Psoas muscle (tissue), 8 donors: ENCODE measurements around the gene IGSF21. TPM values are rescaled to one million over a fixed set of nuclear protein-coding genes. Genes with fewer than 3 reads are reported as not detected.

Source experiments
- ATAC-seq, 4 donors: fragments of 200-7000 bp; cut with Tn5 transposase; one replicate each; pipeline ENCODE4 v1.9.1; 2020; ENCODE audit warnings: moderate library complexity in 3 of 4, mild to moderate bottlenecking in 2 of 4
- DNase-seq, 2 donors: peaks; one replicate each; pipeline ENCODE4 v3.0.0-alpha.2; 2020
- H3K27ac ChIP-seq: fragments of 200-600 bp; one replicate; pipeline ENCODE4 v1.8.0; 2022
- H3K27me3 ChIP-seq, 3 donors: fragments of 200-600 bp in 1 of 3; one replicate each; pipeline versions ENCODE4 v1.6.1 to v1.8.0; 2013 to 2022; ENCODE audit warnings: low read length in 2 of 3, mild to moderate bottlenecking in 2 of 3, moderate library complexity in 1 of 3; ENCODE audit not compliant: insufficient read depth in 3 of 3
- H3K36me3 ChIP-seq, 2 donors: fragments of 200-600 bp in 1 of 2; one replicate each; pipeline versions ENCODE4 v1.6.1 to v1.8.0; 2013 to 2022; ENCODE audit warnings: low read depth in 1 of 2, mild to moderate bottlenecking in 1 of 2, moderate library complexity in 1 of 2; ENCODE audit not compliant: insufficient read depth in 1 of 2
- H3K4me1 ChIP-seq: fragments of 200-600 bp; one replicate; pipeline ENCODE4 v1.8.0; 2022
- H3K4me3 ChIP-seq: fragments of 200-600 bp; one replicate; pipeline ENCODE4 v1.8.0; 2022; ENCODE audit warnings: mild to moderate bottlenecking
- H3K9me3 ChIP-seq: fragments of 200-600 bp; one replicate; pipeline ENCODE4 v1.8.0; 2022
- WGBS, 3 donors: extraction: QIAGEN DNeasy Blood & Tissue Kit; methylation state at CpG; one replicate each; pipeline versions ENCODE4 v1.1.6 to v1.1.7; 2013; 5-methylcytosine and 5-hydroxymethylcytosine counted together
- intact Hi-C, 2 donors: fragments of 100-400 bp; cut with DNase I; formaldehyde crosslinking; loops; one replicate each; pipeline versions ENCODE4 v1.11.0 to v1.14.2; 2022
- polyA plus RNA-seq, 3 donors: library from polyadenylated mRNA; stranded (reverse); fragments of 200-250 nt; gene quantifications; one replicate each; pipeline ENCODE4 v1.2.3, GENCODE V29; 2013
- total RNA-seq, 4 donors: library from RNA; stranded (reverse); fragmentation: NEBNext Ultra II Directional in 2 of 4; extraction: Animal tissue kit (Norgen Biotek cat#: 25700) in 2 of 4; gene quantifications; one replicate each; pipeline versions ENCODE4 v1.2.1 to v1.2.4, GENCODE V29; 2021 to 2023
- TF ChIP-seq, protein P1 (sequence below): fragments of 200-600 bp; IDR thresholded peaks from one replicate; pipeline ENCODE4 v1.8.0; 2022; ENCODE audit warnings: antibody characterized with exemption
- donor health status: healthy with polysubstance abuse.
- donor health status: DM: no; HTN: no; CAD: no; lungs with moderate emphysema.
- donor health status: Bipolar disorder and iron deficiency.
- donor health status: healthy.
- donor health status: DM: yes; HTN: yes; CAD: no.
- donor health status: DM: no; HTN: no; CAD: no.
- donor health status: DM: no; HTN: no; CAD: no.
- donor health status: DM: yes; HTN: yes; CAD: no.

Gene IGSF21
- total and polyA plus RNA-seq, 7 donors = 0.10 to 0.88 (median 0.42) TPM

DNA sequence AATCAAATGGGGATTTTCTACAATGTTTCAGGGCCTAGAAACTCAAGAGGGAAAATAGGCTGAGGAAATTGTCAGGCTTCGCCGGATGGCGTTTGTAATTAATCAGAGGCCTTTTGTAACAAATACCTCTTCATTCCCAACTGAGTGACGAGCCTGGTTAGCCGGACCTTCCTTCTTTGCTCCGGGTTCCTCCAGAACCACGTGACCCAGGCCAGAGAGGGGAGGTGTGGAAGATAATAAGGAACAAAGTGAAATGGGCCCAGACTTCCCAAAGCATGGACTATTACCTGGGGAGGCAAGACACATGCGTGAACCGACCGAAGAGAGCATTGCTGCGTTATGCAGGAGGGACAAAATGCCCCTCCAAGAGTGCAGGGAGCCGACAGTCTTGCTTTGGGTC lies 7.5 kb upstream of the IGSF21 start:
- TF ChIP-seq, protein P1, sequence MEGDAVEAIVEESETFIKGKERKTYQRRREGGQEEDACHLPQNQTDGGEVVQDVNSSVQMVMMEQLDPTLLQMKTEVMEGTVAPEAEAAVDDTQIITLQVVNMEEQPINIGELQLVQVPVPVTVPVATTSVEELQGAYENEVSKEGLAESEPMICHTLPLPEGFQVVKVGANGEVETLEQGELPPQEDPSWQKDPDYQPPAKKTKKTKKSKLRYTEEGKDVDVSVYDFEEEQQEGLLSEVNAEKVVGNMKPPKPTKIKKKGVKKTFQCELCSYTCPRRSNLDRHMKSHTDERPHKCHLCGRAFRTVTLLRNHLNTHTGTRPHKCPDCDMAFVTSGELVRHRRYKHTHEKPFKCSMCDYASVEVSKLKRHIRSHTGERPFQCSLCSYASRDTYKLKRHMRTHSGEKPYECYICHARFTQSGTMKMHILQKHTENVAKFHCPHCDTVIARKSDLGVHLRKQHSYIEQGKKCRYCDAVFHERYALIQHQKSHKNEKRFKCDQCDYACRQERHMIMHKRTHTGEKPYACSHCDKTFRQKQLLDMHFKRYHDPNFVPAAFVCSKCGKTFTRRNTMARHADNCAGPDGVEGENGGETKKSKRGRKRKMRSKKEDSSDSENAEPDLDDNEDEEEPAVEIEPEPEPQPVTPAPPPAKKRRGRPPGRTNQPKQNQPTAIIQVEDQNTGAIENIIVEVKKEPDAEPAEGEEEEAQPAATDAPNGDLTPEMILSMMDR = no peak
- peaks cover 0 to 29% (median 8%) of the 10 kb centered on the region in 3 donors for H3K27me3 ChIP-seq
- H3K36me3 ChIP-seq = no peaks in the 10 kb centered on the region
- H3K4me3 ChIP-seq = no peak overlapping the region
- WGBS, 3 donors = 78 to 85% (median 81%) methylated on average over 12 of the region's 12 CpGs
- no peaks in the 10 kb centered on the region for H3K4me1 ChIP-seq
- intact Hi-C loops = loop anchor here in 1 of 2 donors (5.0 kb wide), 1 partner anchor 438 kb away; no protein-coding TSS in a partner anchor
- H3K9me3 ChIP-seq = no peaks in the 10 kb centered on the region
- ATAC-seq = no peak
- H3K27ac ChIP-seq = no peak overlapping the region
- DNase-seq = no peak

DNA sequence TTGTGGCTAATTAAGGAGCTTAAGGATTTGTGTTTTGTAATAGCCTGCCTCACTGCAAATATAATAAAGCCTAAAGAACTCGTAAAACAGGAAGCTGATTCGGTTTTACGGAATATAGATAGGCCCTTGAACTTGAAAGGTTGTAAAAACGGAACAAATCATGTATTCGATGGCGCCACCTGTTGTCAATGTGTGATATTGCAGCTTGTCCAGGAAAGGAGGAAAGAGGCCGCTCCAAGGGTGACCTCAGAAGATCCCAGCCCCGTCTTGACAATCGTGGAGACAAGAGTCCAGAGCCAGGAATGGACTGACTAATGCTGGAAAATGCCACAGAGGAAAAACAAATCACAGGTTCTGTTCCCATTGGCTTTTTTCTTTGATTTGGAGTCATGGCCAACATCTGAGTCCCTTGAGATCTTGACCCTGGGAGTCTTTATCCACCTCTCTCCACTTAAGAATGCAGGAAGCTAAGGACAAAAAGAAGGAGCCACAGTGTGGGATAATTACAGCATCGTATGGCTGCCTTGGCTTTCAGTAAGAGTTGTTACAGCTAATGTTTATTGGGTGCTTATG lies 7.0 kb upstream of the IGSF21 start:
- ATAC-seq = peak in 3 of 4 donors; percentile 44 to 67 (median 53)
- TF ChIP-seq, protein P1 = peak; percentile 57
- no peak overlapping the region for H3K27ac ChIP-seq
- H3K4me3 ChIP-seq = no peak overlapping the region
- no peaks in the 10 kb centered on the region for H3K4me1 ChIP-seq
- WGBS, 3 donors = 6 to 7% (median 6%) methylated on average over 10 of the region's 10 CpGs
- DNase-seq = peak; percentile 58 to 72
- peaks cover 0 to 28% (median 8%) of the 10 kb centered on the region in 3 donors for H3K27me3 ChIP-seq
- no peaks in the 10 kb centered on the region for H3K36me3 ChIP-seq
- no peaks in the 10 kb centered on the region for H3K9me3 ChIP-seq
- intact Hi-C loops = loop anchor here in 1 of 2 donors (5.0 kb wide), 1 partner anchor 438 kb away; no protein-coding TSS in a partner anchor

DNA sequence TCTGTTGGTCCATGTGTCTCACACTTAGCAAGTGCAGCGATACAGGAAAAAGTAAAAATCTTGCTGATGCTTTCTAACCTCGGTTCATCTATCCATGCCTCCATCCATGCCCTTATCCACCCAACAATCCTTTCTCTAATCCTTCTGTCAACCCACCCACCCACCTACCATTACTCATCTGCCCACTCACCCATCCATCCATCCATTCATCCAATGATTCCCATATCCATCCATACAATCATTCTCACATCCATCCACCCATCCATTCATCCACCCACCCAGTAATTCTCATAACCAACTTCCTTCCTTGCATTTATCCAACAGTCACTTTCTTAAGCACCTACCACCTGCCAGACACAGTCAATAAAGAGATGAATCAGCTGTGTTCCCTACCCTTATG lies 6.1 kb upstream of the IGSF21 start:
- DNase-seq (no peak), ATAC-seq (no peak)
- peaks cover 0 to 28% (median 12%) of the 10 kb centered on the region in 3 donors for H3K27me3 ChIP-seq
- 34 to 58% (median 43%) methylated on average over 2 of the region's 2 CpGs for WGBS, 3 donors
- H3K4me1 ChIP-seq = no peaks in the 10 kb centered on the region
- no peaks in the 10 kb centered on the region for H3K36me3 ChIP-seq
- no peak overlapping the region for H3K27ac ChIP-seq
- intact Hi-C loops = loop anchor here in 1 of 2 donors (5.0 kb wide), 1 partner anchor 439 kb away; no protein-coding TSS in a partner anchor
- H3K9me3 ChIP-seq = no peaks in the 10 kb centered on the region
- H3K4me3 ChIP-seq = no peak overlapping the region
- TF ChIP-seq, protein P1 = no peak

DNA sequence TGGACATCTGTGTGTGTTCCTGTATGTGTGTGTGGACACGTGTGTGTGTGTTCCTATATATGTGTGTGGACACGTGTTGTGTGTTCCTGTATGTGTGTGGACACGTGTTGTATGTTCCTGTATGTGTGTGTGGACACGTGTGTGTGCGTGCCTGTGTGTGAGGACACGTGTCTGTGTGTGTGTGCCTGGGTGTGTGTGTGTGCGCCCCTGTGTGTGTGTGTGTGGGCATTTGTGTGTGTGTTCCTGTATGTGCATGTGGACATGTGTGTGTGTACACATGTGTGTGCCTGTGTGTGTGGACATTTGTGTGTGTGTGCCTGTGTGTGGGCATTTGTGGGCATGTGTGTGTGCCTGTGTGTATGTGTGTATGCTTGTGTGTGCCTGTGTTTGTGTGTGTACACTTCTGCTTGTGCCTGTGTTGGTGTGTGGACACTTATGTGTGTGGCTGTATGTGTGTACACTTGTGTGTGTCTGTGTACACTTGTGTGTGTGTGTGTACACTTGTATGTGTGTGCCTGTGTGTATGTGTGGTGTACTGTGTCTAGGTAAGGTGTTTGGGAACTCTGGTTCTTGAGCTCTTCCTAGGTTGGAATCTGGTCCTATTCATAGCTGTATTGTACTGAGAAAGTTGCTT lies 3.7 kb upstream of the IGSF21 start:
- 87 to 90% (median 90%) methylated on average over 7 of the region's 7 CpGs for WGBS, 3 donors
- no peaks in the 10 kb centered on the region for H3K9me3 ChIP-seq
- intact Hi-C loops = loop anchor here in 1 of 2 donors (5.0 kb wide), 1 partner anchor 442 kb away; no protein-coding TSS in a partner anchor

More for the DNA sequence above, 3.7 kb upstream of the IGSF21 start:
- no peak for ATAC-seq
- H3K27ac ChIP-seq = no peak overlapping the region
- no peak overlapping the region for H3K4me3 ChIP-seq
- peaks cover 0 to 48% (median 23%) of the 10 kb centered on the region in 3 donors for H3K27me3 ChIP-seq
- H3K4me1 ChIP-seq = no peaks in the 10 kb centered on the region
- DNase-seq = no peak
- H3K36me3 ChIP-seq = no peaks in the 10 kb centered on the region
- TF ChIP-seq, protein P1 = no peak
